NCI-H2196 treated with DMSO at 0.1 percent for 48 hours (cell line): ENCODE measurements around the gene FHOD3.

Source experiments
- DNase-seq: peaks from one replicate; lab custom pipeline; 2025; ENCODE audit not compliant: unreplicated experiment; lab: John Stamatoyannopoulos, UW

Gene FHOD3

GRCh38 chr18:36580266-36580665 lies 282.8 kb downstream of the FHOD3 start:
- DNase-seq: no peak

DNA sequence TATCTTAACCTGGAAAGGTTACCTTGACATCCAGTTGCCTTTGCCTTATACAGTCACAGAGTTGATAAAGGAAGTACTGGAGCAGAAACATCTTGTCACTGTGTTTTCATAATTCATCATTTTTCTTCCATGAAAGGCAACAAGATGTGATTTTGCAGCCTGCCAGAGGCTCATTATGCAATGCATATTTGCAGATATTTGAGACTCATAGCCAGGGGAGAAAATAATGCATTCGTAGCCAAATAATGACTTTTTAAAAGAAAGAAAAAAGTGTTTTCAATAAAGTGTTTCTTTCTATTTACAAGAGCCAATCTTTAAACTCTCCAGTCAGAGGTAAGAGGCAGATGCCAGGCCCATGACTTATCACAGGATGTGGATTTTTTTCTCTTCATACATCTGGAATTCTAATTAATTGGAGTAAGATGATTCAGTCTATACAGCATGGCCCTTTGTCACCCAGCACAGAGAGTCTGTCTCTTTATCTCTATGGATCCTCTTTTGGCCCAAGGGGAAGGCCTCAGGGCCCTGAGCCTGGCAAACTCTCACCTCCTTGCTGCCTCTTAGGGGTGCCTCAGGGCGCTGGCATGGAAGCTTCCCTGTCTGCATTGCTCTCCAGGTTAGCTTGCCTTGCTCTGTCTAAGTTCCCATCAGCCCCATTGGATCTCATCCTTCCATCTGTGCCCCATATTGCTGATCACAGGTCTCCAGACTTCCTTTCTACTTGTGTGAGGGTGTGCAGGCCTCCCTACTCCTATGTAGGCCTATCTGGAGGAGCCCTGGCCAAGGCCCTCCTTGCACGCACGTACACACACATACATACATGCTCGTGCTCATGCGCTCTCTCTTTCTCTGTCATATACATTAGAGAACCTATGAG lies 283.6 kb downstream of the FHOD3 start:
- no peak for DNase-seq

DNA sequence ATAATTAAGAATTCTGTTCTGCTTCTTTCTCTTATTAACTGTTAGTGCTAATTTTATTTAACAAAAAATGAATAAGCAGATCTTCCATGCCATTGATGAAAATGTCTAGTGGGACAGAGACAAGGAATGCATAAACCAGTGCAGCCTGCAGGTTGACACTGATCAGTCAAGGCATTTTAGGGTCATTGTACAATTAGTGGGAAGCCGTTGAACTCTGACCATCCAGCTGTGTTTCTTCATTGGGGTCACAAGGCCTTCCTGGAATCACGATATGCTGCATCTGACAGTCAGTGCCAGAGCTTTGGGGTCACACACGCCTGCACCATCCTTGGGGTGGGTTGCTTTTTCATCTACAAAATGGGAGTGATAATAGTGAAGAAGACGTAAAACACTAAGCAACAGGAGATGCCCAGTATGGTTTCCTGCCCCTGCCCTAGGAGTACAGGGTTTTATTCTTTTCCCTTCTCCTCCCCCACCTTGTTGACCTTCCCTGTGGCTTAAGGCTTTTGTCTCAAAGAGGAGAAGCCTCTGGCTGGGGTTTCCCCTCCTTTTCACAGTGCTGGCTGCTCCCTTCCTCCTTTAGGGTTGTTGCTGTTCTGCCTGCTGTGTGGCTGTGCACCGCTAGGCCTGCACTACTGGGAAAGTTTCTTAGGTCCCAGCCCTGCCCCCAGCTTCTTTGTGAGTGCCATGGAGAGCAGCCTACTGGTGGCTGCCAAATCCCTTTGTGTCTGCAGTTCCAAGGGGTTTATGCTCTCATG lies 285.7 kb downstream of the FHOD3 start:
- DNase-seq: no peak

DNA sequence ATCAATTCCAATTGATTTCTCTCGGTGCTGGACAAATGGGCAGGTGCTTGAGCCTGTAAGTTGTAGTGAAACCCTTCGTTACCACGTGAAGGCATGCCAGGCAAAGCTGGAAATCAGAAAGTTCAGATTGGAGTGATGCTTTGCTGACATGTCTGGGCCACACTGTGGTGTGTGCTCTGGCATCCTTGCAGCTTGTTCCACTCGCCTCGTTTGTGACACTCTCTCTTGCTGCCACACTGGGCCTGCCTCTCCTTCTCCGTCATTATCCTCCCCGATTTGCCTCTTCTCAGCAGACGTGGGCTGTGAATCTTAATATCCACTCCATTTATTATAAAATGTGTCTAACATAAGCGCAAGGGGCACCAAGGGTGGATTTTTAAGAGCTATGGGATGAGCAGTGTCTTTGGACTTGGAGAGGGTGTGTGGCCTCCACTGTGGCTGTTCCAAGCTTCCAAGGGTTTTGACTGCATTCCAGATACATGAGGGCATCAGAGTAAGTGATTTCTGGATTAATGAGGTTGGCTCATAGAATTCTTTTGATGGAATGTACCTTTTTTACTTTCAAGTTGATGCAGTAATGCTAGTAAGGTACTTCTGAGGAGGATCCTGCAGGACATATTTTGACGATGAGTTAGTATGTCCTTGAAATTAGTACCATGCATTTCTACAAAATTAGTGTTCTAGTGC lies 292.5 kb downstream of the FHOD3 start:
- DNase-seq: no peak

- DNase-seq: no peak
Observed at GRCh38 chr18:36590621-36591580, 293.4 kb downstream of the FHOD3 start.

DNA sequence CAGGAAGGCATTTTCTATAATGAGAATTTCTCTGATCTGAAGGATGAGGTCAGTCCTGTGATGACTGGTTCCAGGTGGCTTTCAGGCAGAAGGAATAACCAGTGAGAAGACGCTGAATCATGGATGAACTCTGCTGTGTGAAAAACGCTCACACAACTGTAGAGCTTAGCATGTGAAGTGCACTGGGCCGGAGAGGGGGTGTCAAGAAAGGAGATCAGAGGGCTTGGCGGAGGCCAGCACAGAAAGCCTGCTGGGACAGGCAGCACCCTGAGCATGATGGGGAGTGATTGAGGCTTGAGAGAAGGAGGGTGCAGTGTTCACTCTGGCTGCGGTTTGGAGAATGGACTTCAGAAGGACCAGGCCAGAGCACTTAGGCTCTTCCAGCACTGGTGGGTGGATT lies 294.8 kb downstream of the FHOD3 start:
- DNase-seq: no peak

- DNase-seq: no peak
Observed at GRCh38 chr18:36593001-36593400, 295.5 kb downstream of the FHOD3 start.

DNA sequence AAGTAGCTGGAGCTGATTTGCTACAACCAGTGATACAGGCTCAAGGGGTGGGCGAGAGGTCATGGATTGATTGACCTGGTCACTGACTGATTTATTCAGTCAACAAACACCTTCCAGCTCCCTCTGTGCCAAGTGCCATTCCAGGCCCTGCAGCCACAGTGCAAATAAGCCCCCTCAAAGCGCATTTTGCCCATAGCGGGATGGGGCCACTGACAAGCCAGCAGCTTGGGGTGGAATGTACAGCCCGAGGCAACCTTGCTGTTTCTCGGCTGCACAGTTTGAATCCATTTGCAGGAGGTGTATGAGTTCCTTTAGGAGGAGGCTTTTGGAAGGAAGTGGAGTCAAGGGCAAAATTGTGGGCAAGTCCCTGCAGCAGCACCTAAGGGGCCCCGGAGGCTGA lies 296.1 kb downstream of the FHOD3 start:
- DNase-seq: no peak

GRCh38 chr18:36594621-36595020 lies 297.1 kb downstream of the FHOD3 start:
- no peak for DNase-seq

- no peak for DNase-seq
Observed at GRCh38 chr18:36595046-36595817, 297.7 kb downstream of the FHOD3 start.

DNA sequence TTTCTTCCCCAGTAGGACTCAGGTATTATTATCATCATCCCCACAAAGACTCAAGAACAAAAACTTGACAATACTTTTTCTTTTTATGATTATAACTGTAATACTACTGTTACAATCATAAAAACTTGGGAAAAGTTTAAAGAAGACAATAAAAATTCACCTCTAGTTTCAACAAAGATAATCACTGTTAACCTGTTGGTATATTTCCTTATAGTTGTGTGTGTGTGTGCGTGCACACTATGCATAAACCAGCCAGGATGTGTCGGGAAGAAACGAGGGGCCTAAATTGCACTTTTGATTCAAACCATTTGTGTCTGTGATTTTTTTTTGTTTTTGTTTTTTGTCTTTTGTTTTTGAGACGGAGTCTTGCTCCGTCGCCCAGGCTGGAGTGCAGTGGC lies 298.3 kb downstream of the FHOD3 start:
- no peak for DNase-seq

- no peak for DNase-seq
Observed at GRCh38 chr18:36597636-36598035, 300.1 kb downstream of the FHOD3 start.

DNA sequence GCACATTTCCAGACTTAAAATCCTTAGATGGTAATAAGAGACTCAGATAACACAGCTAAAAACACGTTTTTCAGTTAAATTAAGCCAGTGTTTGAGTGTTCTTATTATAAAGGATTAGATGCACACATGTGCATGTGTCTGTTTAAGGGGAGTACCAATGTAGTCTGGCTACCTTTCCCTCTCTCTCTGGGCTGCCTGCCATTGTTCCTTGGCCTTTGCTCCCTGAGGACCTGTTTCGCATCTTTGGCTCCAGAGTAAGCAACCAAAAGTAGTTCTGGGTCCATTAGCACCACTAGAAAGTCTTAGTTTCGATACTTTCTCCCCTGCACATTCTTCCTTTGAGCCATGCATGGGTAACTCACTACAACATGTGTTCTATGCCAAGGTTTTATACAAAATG lies 303.0 kb downstream of the FHOD3 start:
- no peak for DNase-seq

- no peak for DNase-seq
Observed at GRCh38 chr18:36601316-36601715, 303.8 kb downstream of the FHOD3 start.

DNA sequence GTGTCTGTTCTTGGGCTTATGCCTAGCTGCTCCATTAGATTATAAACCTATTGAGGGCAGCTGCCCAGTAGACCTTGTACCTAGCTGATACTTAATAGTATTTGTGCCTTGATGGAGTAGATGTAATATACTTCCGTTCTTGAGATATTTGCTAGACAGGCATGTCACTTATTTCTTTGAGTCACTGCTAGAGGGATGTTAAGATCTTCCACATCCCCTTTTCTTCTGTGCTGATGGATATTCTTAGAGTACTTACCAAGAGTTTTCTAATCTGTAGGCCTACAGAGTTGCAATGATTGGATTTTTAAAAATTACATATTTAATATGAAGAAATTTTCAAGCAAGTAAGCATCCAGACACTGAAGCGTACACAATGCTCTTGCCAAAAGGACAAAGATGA lies 304.6 kb downstream of the FHOD3 start:
- DNase-seq: no peak

DNA sequence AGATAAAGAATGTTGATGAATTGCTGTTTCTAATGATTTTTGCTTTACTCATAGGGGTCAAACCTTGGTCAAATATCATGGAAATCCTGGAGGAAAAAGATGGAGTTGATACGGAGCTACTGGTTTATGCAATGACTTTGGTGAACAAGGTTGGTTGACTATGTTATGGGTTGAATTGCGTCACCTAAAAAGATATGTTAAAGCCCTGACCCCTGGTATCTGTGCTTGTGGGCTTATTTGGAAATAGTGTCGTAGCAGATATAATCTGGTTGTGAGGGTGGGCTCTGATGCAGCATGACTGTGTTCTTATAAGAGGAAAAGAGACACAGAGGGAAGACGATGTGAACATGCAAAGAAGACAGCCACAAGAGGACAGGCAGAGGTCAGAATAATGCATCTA lies 305.1 kb downstream of the FHOD3 start:
- DNase-seq: no peak

DNA sequence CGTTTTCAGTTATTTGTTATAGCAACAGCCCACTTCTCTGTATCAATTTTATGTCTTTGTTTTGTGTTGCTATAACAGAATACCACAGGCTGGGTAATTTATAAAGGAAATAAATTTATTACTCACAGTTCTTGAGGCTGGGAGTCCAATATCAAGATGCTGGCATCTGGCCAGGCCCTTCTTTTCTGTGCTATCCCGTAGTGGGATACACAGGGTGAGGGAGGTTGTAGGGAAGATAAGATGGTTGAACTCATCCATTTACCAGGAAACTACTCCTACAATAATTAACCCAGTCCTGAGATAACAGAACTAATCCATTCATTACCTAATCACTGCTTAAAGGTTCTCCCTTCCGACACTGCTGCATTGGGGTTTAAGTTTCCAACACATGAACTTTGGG lies 310.6 kb downstream of the FHOD3 start:
- no peak for DNase-seq

DNA sequence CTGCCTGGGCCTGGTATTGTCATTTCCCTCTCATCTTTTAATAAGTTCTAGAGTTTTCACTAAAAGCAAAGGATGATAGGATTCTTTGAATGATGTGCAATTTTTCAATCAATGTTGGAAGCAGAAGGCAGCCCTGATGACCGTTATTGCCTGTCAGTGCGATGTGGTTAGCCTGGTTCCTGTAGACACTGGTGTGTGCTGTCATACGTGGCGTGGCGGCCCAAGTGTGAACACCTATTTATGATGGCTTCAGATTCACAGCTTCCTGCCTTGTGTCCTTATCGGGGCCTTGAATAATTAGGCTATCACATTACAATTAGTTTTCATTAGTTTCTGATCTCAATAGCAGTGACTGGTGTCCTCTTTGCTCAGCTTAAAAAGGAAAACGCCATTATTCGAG lies 312.7 kb downstream of the FHOD3 start:
- no peak for DNase-seq

GRCh38 chr18:36610661-36611060 lies 313.1 kb downstream of the FHOD3 start:
- no peak for DNase-seq

GRCh38 chr18:36613069-36613468 lies 315.6 kb downstream of the FHOD3 start:
- DNase-seq: no peak
